Endothelial cell (in vitro differentiated cells): ENCODE data around the gene DBNDD2. TPM values are rescaled to one million over a fixed set of nuclear protein-coding genes. Genes with fewer than 3 reads are reported as not detected.

Experiments used
- DNase-seq: peaks from one replicate; pipeline ENCODE4 v3.0.0; 2021; ENCODE audit warnings: low spot score
- H3K27ac Mint-ChIP-seq: one replicate; pipeline ENCODE4 v1.8.0; 2021; ENCODE audit warnings: mixed read lengths, inconsistent platforms; ENCODE audit not compliant: unreplicated experiment
- H3K27me3 Mint-ChIP-seq: one replicate; pipeline ENCODE4 v1.8.0; 2021; ENCODE audit warnings: mild to moderate bottlenecking, moderate library complexity, mixed read lengths, inconsistent platforms; ENCODE audit not compliant: unreplicated experiment
- H3K36me3 Mint-ChIP-seq: one replicate; pipeline ENCODE4 v1.8.0; 2021; ENCODE audit warnings: mild to moderate bottlenecking, low read depth, mixed read lengths, inconsistent platforms; ENCODE audit not compliant: unreplicated experiment
- H3K4me1 Mint-ChIP-seq: one replicate; pipeline ENCODE4 v1.8.0; 2021; ENCODE audit warnings: mild to moderate bottlenecking, mixed read lengths, inconsistent platforms; ENCODE audit not compliant: unreplicated experiment
- H3K4me3 Mint-ChIP-seq: one replicate; pipeline ENCODE4 v1.8.0; 2021; ENCODE audit warnings: mild to moderate bottlenecking, mixed read lengths, inconsistent platforms; ENCODE audit not compliant: unreplicated experiment
- H3K9me3 Mint-ChIP-seq: one replicate; pipeline ENCODE4 v1.8.0; 2021; ENCODE audit warnings: mixed read lengths, inconsistent platforms; ENCODE audit not compliant: unreplicated experiment
- total RNA-seq: library from RNA; stranded (reverse); fragmentation: NEBNext Ultra II Directional; extraction: Animal tissue kit (Norgen Biotek cat#: 25700); gene quantifications from one replicate; pipeline ENCODE4 v1.2.1, GENCODE V29; 2021; ENCODE audit not compliant: unreplicated experiment
- TF ChIP-seq, protein P1 (sequence below): fragments of 200-600 bp; sonication (generic); IDR thresholded peaks from one replicate; pipeline ENCODE4 v1.5.0; 2021; ENCODE audit warnings: antibody characterized with exemption; ENCODE audit not compliant: unreplicated experiment

Gene DBNDD2
- total RNA-seq, 1 donor from 2014 or later = 2.0 TPM

DNA sequence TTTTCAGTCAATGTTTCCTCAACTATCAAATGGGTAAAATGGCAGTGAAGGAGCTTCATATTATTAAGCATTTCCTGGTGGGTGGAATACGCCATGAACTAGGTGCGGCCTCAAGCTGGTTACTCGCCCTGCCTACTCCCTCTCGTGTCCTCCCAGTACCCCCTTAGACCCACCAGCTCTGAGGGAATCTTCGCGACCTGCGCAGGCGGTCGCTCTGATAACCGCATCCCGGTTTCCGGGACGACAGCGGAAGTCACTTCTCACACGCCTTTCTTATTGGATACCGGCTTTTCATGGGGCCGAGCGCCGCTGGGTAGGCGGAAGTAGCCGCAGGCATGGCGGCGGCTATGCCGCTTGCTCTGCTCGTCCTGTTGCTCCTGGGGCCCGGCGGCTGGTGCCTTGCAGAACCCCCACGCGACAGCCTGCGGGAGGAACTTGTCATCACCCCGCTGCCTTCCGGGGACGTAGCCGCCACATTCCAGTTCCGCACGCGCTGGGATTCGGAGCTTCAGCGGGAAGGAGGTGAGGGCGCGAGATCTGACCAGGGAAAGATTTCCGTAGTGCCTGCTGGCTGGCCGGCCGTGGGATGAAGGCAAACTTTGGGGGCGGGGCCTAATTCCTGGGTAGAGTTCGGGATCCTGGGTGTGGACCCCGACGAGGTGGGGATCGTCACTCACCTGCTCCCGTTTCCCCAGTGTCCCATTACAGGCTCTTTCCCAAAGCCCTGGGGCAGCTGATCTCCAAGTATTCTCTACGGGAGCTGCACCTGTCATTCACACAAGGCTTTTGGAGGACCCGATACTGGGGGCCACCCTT is 7.9 kb downstream of the DBNDD2 start, which contains the start of gene PIGT:
Gene PIGT, plus strand, starts transcription at position 320 of the 816 bp plus-strand sequence. Its CDS starts 16 bp downstream, at position 336.
- Mint-ChIP-seq H3K4me1 (peaks cover 11% of the 10 kb centered on the region), H3K9me3 (no peaks in the 10 kb centered on the region), H3K27me3 (peaks cover 4% of the 10 kb centered on the region), H3K4me3 (peak within 1 kb of the TSS; percentile 95), H3K27ac (peak within 1 kb of the TSS; percentile 81), H3K36me3 (peaks cover 27% of the 10 kb centered on the region)
- TF ChIP-seq, protein P1, sequence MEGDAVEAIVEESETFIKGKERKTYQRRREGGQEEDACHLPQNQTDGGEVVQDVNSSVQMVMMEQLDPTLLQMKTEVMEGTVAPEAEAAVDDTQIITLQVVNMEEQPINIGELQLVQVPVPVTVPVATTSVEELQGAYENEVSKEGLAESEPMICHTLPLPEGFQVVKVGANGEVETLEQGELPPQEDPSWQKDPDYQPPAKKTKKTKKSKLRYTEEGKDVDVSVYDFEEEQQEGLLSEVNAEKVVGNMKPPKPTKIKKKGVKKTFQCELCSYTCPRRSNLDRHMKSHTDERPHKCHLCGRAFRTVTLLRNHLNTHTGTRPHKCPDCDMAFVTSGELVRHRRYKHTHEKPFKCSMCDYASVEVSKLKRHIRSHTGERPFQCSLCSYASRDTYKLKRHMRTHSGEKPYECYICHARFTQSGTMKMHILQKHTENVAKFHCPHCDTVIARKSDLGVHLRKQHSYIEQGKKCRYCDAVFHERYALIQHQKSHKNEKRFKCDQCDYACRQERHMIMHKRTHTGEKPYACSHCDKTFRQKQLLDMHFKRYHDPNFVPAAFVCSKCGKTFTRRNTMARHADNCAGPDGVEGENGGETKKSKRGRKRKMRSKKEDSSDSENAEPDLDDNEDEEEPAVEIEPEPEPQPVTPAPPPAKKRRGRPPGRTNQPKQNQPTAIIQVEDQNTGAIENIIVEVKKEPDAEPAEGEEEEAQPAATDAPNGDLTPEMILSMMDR = no peak
- DNase-seq = peak; percentile 78

DNA sequence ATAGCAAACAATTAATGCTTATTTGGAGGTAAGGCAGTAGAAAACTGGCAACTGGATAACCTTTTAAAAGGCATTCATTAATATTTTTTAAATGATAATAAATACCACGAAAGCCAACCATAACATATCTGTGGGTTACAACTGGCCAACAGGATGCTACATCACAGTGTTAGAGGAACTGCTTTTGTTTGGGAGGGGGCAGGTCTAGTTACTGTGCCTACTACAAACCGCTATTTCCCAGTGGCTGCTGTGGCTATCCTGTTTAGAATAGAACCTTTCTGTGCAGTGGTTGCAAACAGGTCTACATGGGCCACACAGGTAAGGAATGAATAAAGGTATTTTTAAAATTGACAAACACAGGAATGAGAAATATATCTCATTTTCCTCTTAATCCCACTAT is 8.8 kb downstream of the DBNDD2 start:
- H3K4me1 Mint-ChIP-seq = peaks cover 11% of the 10 kb centered on the region

DNA sequence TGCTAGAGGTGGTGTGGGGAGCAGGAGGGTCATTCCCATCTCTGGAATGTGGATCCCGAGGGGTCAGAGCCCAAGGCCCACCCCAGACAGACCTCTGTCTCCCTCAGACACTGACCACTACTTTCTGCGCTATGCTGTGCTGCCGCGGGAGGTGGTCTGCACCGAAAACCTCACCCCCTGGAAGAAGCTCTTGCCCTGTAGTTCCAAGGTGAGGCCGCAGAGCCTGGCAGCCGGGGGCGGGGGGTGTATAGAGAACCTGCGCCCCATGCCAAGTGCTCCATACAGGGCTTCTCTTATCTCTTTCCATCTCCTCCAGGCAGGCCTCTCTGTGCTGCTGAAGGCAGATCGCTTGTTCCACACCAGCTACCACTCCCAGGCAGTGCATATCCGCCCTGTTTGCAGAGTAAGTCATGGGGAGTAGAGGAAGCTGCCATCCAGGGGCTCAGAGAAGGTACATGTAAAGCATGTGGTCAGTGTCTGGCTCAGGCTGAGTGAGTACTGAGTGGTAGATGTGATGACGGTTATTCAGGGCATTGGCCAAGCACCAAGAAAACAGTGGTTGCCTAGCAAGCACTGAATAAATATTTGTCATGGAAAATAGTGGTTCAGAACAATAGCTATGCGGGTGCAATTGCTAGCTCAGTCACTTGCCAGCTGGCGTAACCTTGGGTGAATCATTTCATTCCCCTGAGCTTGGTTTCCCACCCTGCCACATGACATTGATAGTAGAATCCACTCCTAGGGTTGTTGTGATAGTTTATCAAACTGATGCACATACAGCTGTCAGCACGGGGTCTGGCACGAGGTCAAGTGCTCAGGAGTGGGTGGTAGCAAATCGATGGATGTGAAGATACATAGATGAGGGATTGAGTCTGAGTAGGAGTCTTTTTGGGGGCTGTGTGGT is 11.4 kb downstream of the DBNDD2 start:
- H3K27ac Mint-ChIP-seq = no peak overlapping the region
- TF ChIP-seq, protein P1 = no peak
- no peaks in the 10 kb centered on the region for H3K9me3 Mint-ChIP-seq
- peaks cover 27% of the 10 kb centered on the region for H3K36me3 Mint-ChIP-seq
- DNase-seq = no peak
- peaks cover 4% of the 10 kb centered on the region for H3K27me3 Mint-ChIP-seq
- no peak overlapping the region for H3K4me3 Mint-ChIP-seq
- peaks cover 11% of the 10 kb centered on the region for H3K4me1 Mint-ChIP-seq

More for the DNA sequence above, 8.8 kb downstream of the DBNDD2 start:
- Mint-ChIP-seq H3K36me3 (peaks cover 27% of the 10 kb centered on the region), H3K27me3 (peaks cover 4% of the 10 kb centered on the region), H3K9me3 (no peaks in the 10 kb centered on the region), H3K4me3 (peak overlapping the region; percentile 95), H3K27ac (peak overlapping the region; percentile 40)
- DNase-seq = no peak
- TF ChIP-seq, protein P1 = no peak

DNA sequence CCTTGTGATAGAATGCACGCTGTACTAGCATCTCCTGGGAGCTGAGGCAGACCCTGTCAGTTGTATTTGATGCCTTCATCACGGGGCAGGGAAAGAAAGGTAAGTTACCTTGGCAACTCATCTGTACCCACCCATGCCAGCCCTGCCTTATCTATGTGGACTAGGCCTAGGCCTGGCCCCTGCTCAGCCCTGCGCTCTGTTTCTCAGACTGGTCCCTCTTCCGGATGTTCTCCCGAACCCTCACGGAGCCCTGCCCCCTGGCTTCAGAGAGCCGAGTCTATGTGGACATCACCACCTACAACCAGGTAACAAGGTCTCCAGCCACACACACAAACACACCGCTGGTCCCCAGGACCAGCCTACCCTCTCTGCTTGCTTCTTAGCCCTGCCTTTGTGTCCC is 12.0 kb downstream of the DBNDD2 start:
- H3K27ac Mint-ChIP-seq = no peak overlapping the region
- H3K4me1 Mint-ChIP-seq = peaks cover 10% of the 10 kb centered on the region
- TF ChIP-seq, protein P1 = no peak
- peaks cover 27% of the 10 kb centered on the region for H3K36me3 Mint-ChIP-seq
- peak overlapping the region; percentile 56 for H3K4me3 Mint-ChIP-seq
- no peaks in the 10 kb centered on the region for H3K9me3 Mint-ChIP-seq
- no peak for DNase-seq
- H3K27me3 Mint-ChIP-seq = peaks cover 4% of the 10 kb centered on the region
